RWPE1 (cell line): ENCODE measurements around the gene WNK1.

Experiments used
- CTCF ChIA-PET: fragments of 350-600 bp; sonication (Branson Sonifier 250); formaldehyde crosslinking; extraction: SDS; loops from one replicate; lab custom pipeline; 2021; lab: Yijun Ruan, JAX
- POLR2A ChIA-PET: fragments of 400-600 bp; formaldehyde crosslinking; extraction: SDS; loops from one replicate; lab custom pipeline; 2020; ENCODE audit warnings: antibody characterized with exemption; ENCODE audit not compliant: low non-redundant PET; lab: Yijun Ruan, JAX
- DNase-seq: peaks from one replicate; pipeline ENCODE4 v3.0.0; 2012; ENCODE audit warnings: low spot score
- H3K27ac ChIP-seq: fragments of 450-650 bp; 2 replicates; pipeline ENCODE4 v1.5.1; 2017
- CTCF ChIP-seq: fragments of 450-650 bp; conservative IDR thresholded peaks from 2 replicates; pipeline ENCODE4 v1.5.1; 2017; ENCODE audit warnings: low read depth, mild to moderate bottlenecking

WNK1 gene

GRCh38 chr12:802242-803120 is 50.1 kb downstream of the WNK1 start:
- DNase-seq = no peak
- ChIA-PET CTCF (interaction anchor here (0.7 kb wide), 1 partner anchor 26 kb away, joined by 7 read pairs; no protein-coding TSS in a partner anchor), POLR2A (no interaction called here)
- no peak for TF ChIP-seq CTCF
- H3K27ac ChIP-seq = no peak overlapping the region

- no peak overlapping the region for H3K27ac ChIP-seq
- TF ChIP-seq CTCF = no peak
- CTCF ChIA-PET = no interaction called here
- no peak for DNase-seq
- POLR2A ChIA-PET = no interaction called here
Measured at GRCh38 chr12:805022-805632, 52.7 kb downstream of the WNK1 start.

GRCh38 chr12:806200-806791 is 53.9 kb downstream of the WNK1 start:
- ChIA-PET POLR2A (no interaction called here), CTCF (interaction anchor here (0.9 kb wide), 1 partner anchor 15 kb away, joined by 3 read pairs; no protein-coding TSS in a partner anchor)
- no peak for DNase-seq
- TF ChIP-seq CTCF = no peak
- H3K27ac ChIP-seq = no peak overlapping the region

- TF ChIP-seq CTCF = no peak
- no peak overlapping the region for H3K27ac ChIP-seq
- POLR2A ChIA-PET = no interaction called here
- DNase-seq = no peak
- CTCF ChIA-PET = interaction anchor here (1.4 kb wide), 1 partner anchor 9 kb away, joined by 4 read pairs; no protein-coding TSS in a partner anchor
Measured at GRCh38 chr12:807041-807735, 54.8 kb downstream of the WNK1 start.

- TF ChIP-seq CTCF = no peak
- POLR2A ChIA-PET = interaction anchor here (0.6 kb wide), 1 partner anchor 21 kb away, joined by 3 read pairs; no protein-coding TSS in a partner anchor
- DNase-seq = no peak
- CTCF ChIA-PET = no interaction called here
- H3K27ac ChIP-seq = no peak overlapping the region
Measured at GRCh38 chr12:810116-810515, 57.7 kb downstream of the WNK1 start.
